B cell (primary cell): ENCODE results near the gene LAMC3.

ENCODE experiments used
- CTCF ChIP-seq: fragments of 200-600 bp; IDR thresholded peaks from one replicate; pipeline ENCODE4 v1.8.0; 2022; ENCODE audit warnings: antibody characterized with exemption, mild to moderate bottlenecking
- EZH2 ChIP-seq: IDR thresholded peaks from 2 replicates; pipeline ENCODE4 v1.6.1; 2012; ENCODE audit warnings: borderline replicate concordance, low read depth, mild to moderate bottlenecking, moderate library complexity, low read length; ENCODE audit not compliant: insufficient read depth, poor library complexity, severe bottlenecking

DNA sequence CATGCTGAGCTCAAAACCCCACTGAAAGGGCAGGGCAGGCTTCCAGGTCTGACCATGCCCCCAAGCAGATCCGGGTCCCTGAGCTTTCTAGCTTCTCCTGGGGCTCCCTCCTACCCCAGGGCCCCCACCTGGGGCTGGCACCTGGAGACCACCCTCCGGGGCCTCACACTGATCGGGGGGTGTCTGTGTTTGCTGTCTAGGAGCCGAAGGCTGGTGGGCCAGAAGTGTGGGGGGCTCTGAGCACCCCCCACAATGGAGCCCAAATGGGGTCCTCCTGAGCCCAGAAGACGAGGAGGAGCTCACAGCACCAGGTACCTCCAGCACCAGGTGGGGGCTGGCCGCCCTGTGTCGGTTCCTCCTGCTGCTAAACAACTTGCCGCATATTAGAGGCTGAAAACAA, 39.8 kb downstream of the LAMC3 start:
- TF ChIP-seq CTCF, result no peak
- TF ChIP-seq EZH2, result no peak
